HepG2 (cell line): ENCODE data around the gene COMMD1.

ENCODE experiments used
- ARNTL ChIP-seq: sonication (generic); formaldehyde crosslinking; IDR thresholded peaks from 2 replicates; pipeline ENCODE4 v1.4.0; 2020; ENCODE audit warnings: mild to moderate bottlenecking, missing genetic modification reagents
- KLF15 ChIP-seq: sonication (generic); formaldehyde crosslinking; IDR thresholded peaks from 2 replicates; pipeline ENCODE4 v1.8.1; 2023; ENCODE audit warnings: borderline replicate concordance, mild to moderate bottlenecking, inconsistent platforms, missing genetic modification reagents, mixed read lengths
- MAFK ChIP-seq, 2 experiments: IDR thresholded peaks in 1 of 2; conservative IDR thresholded peaks in 1 of 2; 2 replicates each; pipeline ENCODE4 v1.6.1; 2011; ENCODE audit warnings: improper control_type of control experiment in 2 of 2, low read length in 2 of 2
- SMAD1 ChIP-seq: sonication (generic); formaldehyde crosslinking; IDR thresholded peaks from 2 replicates; pipeline ENCODE4 v1.4.0; 2020; ENCODE audit warnings: missing genetic modification reagents, low read depth, mild to moderate bottlenecking, borderline replicate concordance
- SUZ12 ChIP-seq: fragments of 150-350 bp; IDR thresholded peaks from 2 replicates; pipeline ENCODE4 v1.6.1; 2014; ENCODE audit warnings: low read depth, low read length
- ZNF746 ChIP-seq: sonication (generic); formaldehyde crosslinking; IDR thresholded peaks from 2 replicates; pipeline ENCODE4 v1.8.0; 2022; ENCODE audit warnings: mild to moderate bottlenecking, missing genetic modification reagents
- ZNF747 ChIP-seq: sonication (generic); formaldehyde crosslinking; IDR thresholded peaks from 2 replicates; pipeline ENCODE4 v1.8.1; 2023; ENCODE audit warnings: missing genetic modification reagents, mild to moderate bottlenecking, borderline replicate concordance
- TF ChIP-seq, protein P1 (sequence below): sonication (generic); formaldehyde crosslinking; IDR thresholded peaks from 2 replicates; pipeline ENCODE4 v1.5.0; 2020; ENCODE audit warnings: mild to moderate bottlenecking, missing genetic modification reagents, moderate library complexity

DNA sequence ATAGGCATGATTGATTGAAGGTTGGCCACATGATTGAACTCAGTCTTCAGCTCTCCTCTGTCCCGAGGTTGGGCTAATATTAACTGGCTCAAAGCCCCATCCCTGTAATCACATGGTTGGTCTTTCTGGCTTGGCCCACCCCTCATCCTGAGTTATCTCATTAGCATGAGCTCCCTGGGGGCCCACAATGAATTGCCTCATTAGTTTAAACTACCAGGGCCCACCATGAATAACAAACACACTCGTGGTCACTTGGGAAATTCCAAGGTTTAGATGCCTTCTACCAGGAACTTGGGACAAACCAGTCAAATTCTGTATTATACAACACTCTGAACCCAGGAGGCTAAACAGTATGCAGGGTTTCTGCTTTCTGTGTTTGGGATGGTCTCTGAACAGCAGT, 168.8 kb downstream of the COMMD1 start:
- TF ChIP-seq, protein P1, sequence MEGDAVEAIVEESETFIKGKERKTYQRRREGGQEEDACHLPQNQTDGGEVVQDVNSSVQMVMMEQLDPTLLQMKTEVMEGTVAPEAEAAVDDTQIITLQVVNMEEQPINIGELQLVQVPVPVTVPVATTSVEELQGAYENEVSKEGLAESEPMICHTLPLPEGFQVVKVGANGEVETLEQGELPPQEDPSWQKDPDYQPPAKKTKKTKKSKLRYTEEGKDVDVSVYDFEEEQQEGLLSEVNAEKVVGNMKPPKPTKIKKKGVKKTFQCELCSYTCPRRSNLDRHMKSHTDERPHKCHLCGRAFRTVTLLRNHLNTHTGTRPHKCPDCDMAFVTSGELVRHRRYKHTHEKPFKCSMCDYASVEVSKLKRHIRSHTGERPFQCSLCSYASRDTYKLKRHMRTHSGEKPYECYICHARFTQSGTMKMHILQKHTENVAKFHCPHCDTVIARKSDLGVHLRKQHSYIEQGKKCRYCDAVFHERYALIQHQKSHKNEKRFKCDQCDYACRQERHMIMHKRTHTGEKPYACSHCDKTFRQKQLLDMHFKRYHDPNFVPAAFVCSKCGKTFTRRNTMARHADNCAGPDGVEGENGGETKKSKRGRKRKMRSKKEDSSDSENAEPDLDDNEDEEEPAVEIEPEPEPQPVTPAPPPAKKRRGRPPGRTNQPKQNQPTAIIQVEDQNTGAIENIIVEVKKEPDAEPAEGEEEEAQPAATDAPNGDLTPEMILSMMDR (CRISPR knock-in tag) = no peak
- no peak for TF ChIP-seq ZNF746
- TF ChIP-seq MAFK (conservative IDR thresholded peaks at IDR 0.05 in 1 of 2, IDR thresholded peaks at IDR 0.05 in 1 of 2; ENCODE audit: low read length in 2 of 2) = no peak
- no peak for TF ChIP-seq SUZ12
- no peak for TF ChIP-seq KLF15 (CRISPR knock-in tag)
- TF ChIP-seq ARNTL (CRISPR knock-in tag) = no peak
- TF ChIP-seq ZNF747 (CRISPR knock-in tag) = no peak
- TF ChIP-seq SMAD1 (CRISPR knock-in tag) = no peak
